Lower leg skin (tissue), 3 donors: ENCODE measurements around the gene IL1RAP.

Source experiments
- POLR2A ChIP-seq, 2 donors: fragments of 450-650 bp; IDR thresholded peaks; one replicate each; pipeline ENCODE4 v1.6.1; 2016 to 2017; ENCODE audit warnings: antibody characterized with exemption in 2 of 2, mild to moderate bottlenecking in 1 of 2, moderate library complexity in 1 of 2
- TF ChIP-seq, protein P1 (sequence below), 3 donors: fragments of 450-650 bp; IDR thresholded peaks; one replicate each; pipeline ENCODE4 v1.5.1; 2016; ENCODE audit warnings: antibody characterized with exemption in 3 of 3, mild to moderate bottlenecking in 3 of 3, moderate library complexity in 2 of 3

- no peak for TF ChIP-seq POLR2A (IDR thresholded peaks at IDR 0.05)
- TF ChIP-seq, protein P1, sequence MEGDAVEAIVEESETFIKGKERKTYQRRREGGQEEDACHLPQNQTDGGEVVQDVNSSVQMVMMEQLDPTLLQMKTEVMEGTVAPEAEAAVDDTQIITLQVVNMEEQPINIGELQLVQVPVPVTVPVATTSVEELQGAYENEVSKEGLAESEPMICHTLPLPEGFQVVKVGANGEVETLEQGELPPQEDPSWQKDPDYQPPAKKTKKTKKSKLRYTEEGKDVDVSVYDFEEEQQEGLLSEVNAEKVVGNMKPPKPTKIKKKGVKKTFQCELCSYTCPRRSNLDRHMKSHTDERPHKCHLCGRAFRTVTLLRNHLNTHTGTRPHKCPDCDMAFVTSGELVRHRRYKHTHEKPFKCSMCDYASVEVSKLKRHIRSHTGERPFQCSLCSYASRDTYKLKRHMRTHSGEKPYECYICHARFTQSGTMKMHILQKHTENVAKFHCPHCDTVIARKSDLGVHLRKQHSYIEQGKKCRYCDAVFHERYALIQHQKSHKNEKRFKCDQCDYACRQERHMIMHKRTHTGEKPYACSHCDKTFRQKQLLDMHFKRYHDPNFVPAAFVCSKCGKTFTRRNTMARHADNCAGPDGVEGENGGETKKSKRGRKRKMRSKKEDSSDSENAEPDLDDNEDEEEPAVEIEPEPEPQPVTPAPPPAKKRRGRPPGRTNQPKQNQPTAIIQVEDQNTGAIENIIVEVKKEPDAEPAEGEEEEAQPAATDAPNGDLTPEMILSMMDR (IDR thresholded peaks at IDR 0.05), result no peak
Measured at GRCh38 chr3:190552021-190552420, 38.1 kb downstream of the IL1RAP start.
